Umbilical cord (tissue), 1 donor: ENCODE results near the gene ANLN. TPM values are rescaled to one million over a fixed set of nuclear protein-coding genes. Genes with fewer than 3 reads are reported as not detected.

Experiments
- total RNA-seq: library from RNA; depleted of rRNA; stranded (reverse); fragments of >200 nt; gene quantifications from one replicate; pipeline ENCODE4 v1.2.3, GENCODE V29; 2014; ENCODE audit warnings: low replicate concordance; ENCODE audit not compliant: insufficient read depth

ANLN gene
- total RNA-seq, 1 donor from 2014 or later, result 31.1 TPM

Other genes with a start within 250 kb of the ANLN start
- gene EEPD1, start 236.6 kb upstream of the ANLN start, total RNA-seq, result 9.9 TPM